Ishikawa (cell line): ENCODE measurements around the gene SRGAP1.

Experiments used
- CEBPB ChIP-seq: IDR thresholded peaks from 2 replicates; pipeline ENCODE4 v1.6.1; 2012
- CREB1 ChIP-seq: IDR thresholded peaks from 2 replicates; pipeline ENCODE4 v1.6.1; 2012; ENCODE audit warnings: low read depth
- EP300 ChIP-seq: IDR thresholded peaks from 2 replicates; pipeline ENCODE4 v1.6.1; 2012; ENCODE audit warnings: borderline replicate concordance
- MAX ChIP-seq: IDR thresholded peaks from 2 replicates; pipeline ENCODE4 v1.6.1; 2012
- RAD21 ChIP-seq: IDR thresholded peaks from 2 replicates; pipeline ENCODE4 v1.6.1; 2012; ENCODE audit warnings: low read depth
- USF1 ChIP-seq: IDR thresholded peaks from 2 replicates; pipeline ENCODE4 v1.6.1; 2012
- ZBTB7A ChIP-seq: IDR thresholded peaks from 2 replicates; pipeline ENCODE4 v1.6.1; 2012; ENCODE audit warnings: low read depth

- TF ChIP-seq MAX (no peak), CEBPB (no peak), CREB1 (no peak), ZBTB7A (no peak), USF1 (no peak), RAD21 (no peak), EP300 (no peak)
These were observed 294.5 kb downstream of the SRGAP1 start for GRCh38 chr12:64139021-64139420.
